ENCODE results near the gene GIPC1. TPM values are rescaled to one million over a fixed set of nuclear protein-coding genes. Genes with fewer than 3 reads are reported as not detected.
A peak's percentile ranks its signal among the peaks of the same experiment; 100 is the strongest.

Gene GIPC1
- total RNA-seq, 1 experiment from 2014 or later: 59.4 TPM

GRCh38 chr19:14482172-14482941 is 13.6 kb downstream of the GIPC1 start:
- H3K36me3 ChIP-seq (ENCODE audit: insufficient read depth, low read length, poor library complexity, severe bottlenecking): peaks cover 12% of the 10 kb centered on the region
- H3K27ac ChIP-seq (ENCODE audit: low read depth, low read length, poor library complexity, severe bottlenecking): no peak overlapping the region
- DNase-seq (ENCODE audit: low spot score): no peak
- H3K4me3 ChIP-seq (ENCODE audit: low read depth, low read length, poor library complexity, severe bottlenecking): no peak overlapping the region
- no peak for TF ChIP-seq EZH2 (IDR thresholded peaks at IDR 0.05; ENCODE audit: borderline replicate concordance, low read depth, low read length, poor library complexity, severe bottlenecking)
- no peak for TF ChIP-seq CTCF (conservative IDR thresholded peaks at IDR 0.05; ENCODE audit: low read depth, low read length)
- CTCF ChIA-PET: interaction anchor here (0.6 kb wide), 1 partner anchor 13 kb away, joined by 4 read pairs; no protein-coding TSS in a partner anchor
- H3K4me1 ChIP-seq (ENCODE audit: insufficient read depth, low read length, poor library complexity, severe bottlenecking): peaks cover 9% of the 10 kb centered on the region
- BruUV-seq (replicated peaks): no TSS peak
- no peaks in the 10 kb centered on the region for H3K9me3 ChIP-seq (ENCODE audit: low read depth, low read length, poor library complexity, severe bottlenecking)
- intact Hi-C loops (cut with micrococcal nuclease; ENCODE audit: unreplicated experiment): loop anchor here (5.0 kb wide), 2 partner anchors 345 to 600 kb away; partner anchors contain the start of gene ASF1B
- no peaks in the 10 kb centered on the region for H3K27me3 ChIP-seq (replicated peaks; ENCODE audit: insufficient read depth, low read depth, low read length, poor library complexity)
- POLR2A ChIA-PET (ENCODE audit: low non-redundant PET): no interaction called here

DNA sequence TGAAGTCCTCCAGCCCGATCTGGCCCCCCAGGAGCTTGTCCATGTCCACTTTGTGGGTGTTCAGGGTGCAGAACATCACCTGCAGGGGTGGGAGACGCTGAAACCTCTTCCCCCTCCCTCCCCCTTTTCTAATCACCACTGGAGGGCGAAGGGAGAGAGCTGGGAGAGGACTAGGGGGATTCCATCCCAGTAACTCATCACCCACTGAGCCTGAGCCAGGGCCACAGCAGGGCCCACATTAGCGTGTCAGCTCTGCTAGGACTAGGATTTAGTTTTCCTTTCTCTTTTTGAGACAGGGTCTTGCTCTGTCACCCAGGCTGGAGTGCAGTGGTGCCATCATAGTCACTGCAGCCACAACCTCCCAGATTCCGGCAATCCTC is 15.2 kb downstream of the GIPC1 start:
- ChIA-PET CTCF (interaction anchor here (0.6 to 1.3 kb wide), 2 partner anchors 9 to 24 kb away, joined by 3 to 5 read pairs; no protein-coding TSS in a partner anchor), POLR2A (ENCODE audit: low non-redundant PET) (no interaction called here)
- peaks cover 26% of the 10 kb centered on the region for H3K4me1 ChIP-seq (ENCODE audit: insufficient read depth, low read length, poor library complexity, severe bottlenecking)
- no TSS peak for BruUV-seq (replicated peaks)
- no peak for TF ChIP-seq EZH2 (IDR thresholded peaks at IDR 0.05; ENCODE audit: borderline replicate concordance, low read depth, low read length, poor library complexity, severe bottlenecking)
- no peak for TF ChIP-seq CTCF (conservative IDR thresholded peaks at IDR 0.05; ENCODE audit: low read depth, low read length)
- intact Hi-C loops (cut with micrococcal nuclease; ENCODE audit: unreplicated experiment): loop anchor here (5.0 kb wide), 2 partner anchors 343 to 598 kb away; partner anchors contain the start of gene ASF1B
- H3K27ac ChIP-seq (ENCODE audit: low read depth, low read length, poor library complexity, severe bottlenecking): no peak overlapping the region
- H3K36me3 ChIP-seq (ENCODE audit: insufficient read depth, low read length, poor library complexity, severe bottlenecking): peaks cover 12% of the 10 kb centered on the region
- DNase-seq (ENCODE audit: low spot score): no peak
- no peaks in the 10 kb centered on the region for H3K9me3 ChIP-seq (ENCODE audit: low read depth, low read length, poor library complexity, severe bottlenecking)
- no peak overlapping the region for H3K4me3 ChIP-seq (ENCODE audit: low read depth, low read length, poor library complexity, severe bottlenecking)
- no peaks in the 10 kb centered on the region for H3K27me3 ChIP-seq (replicated peaks; ENCODE audit: insufficient read depth, low read depth, low read length, poor library complexity)

DNA sequence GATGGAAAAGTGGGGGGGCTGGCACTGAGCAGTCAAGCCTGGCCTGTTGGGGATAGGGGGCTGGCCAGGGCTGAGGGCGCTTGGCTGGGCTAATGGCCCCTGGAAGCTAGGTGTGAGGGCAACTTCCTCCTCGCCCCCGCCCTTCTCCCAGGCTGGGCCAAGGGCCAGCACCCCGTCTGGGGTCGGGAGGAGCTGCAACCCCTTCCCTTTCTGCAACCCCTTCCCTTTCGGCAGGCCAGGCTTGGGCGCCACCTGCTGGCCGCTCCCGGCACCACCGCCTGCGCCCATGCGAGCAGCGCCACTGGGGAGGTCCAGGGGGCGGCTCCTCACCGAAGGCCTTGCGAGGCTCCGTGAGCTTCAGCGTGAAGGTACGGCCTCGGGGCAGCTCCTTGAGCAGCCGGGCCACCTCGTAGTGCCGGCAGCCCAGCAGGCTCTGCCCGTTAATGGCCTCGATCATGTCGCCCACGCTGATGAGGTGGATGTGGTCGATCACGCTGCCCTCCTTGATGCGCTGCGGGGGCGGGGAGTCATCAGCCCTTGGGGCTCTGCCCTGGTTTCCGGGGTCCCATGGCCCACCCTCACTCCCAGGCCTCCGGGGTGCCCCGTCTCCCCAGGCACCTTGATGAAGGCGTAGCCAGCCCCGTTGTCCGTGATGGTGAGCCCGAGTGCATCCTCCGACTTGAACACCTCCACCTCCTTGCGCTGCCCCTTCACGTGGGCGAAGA is 15.8 kb downstream of the GIPC1 start:
- Histone ChIP-seq H3K36me3 (ENCODE audit: insufficient read depth, low read length, poor library complexity, severe bottlenecking) (peaks cover 12% of the 10 kb centered on the region), H3K27ac (ENCODE audit: low read depth, low read length, poor library complexity, severe bottlenecking) (no peak overlapping the region), H3K4me1 (ENCODE audit: insufficient read depth, low read length, poor library complexity, severe bottlenecking) (peaks cover 32% of the 10 kb centered on the region), H3K27me3 (replicated peaks; ENCODE audit: insufficient read depth, low read depth, low read length, poor library complexity) (no peaks in the 10 kb centered on the region), H3K4me3 (ENCODE audit: low read depth, low read length, poor library complexity, severe bottlenecking) (no peak overlapping the region), H3K9me3 (ENCODE audit: low read depth, low read length, poor library complexity, severe bottlenecking) (no peaks in the 10 kb centered on the region)
- ChIA-PET CTCF (interaction anchor here (0.5 to 1.3 kb wide), 6 partner anchors 8 to 715 kb away, joined by 3 to 24 read pairs (median 3); no protein-coding TSS in a partner anchor), POLR2A (ENCODE audit: low non-redundant PET) (no interaction called here)
- no peak for TF ChIP-seq EZH2 (IDR thresholded peaks at IDR 0.05; ENCODE audit: borderline replicate concordance, low read depth, low read length, poor library complexity, severe bottlenecking)
- TF ChIP-seq CTCF (conservative IDR thresholded peaks at IDR 0.05; ENCODE audit: low read depth, low read length): peak; percentile 99
- no TSS peak for BruUV-seq (replicated peaks)
- intact Hi-C loops (cut with micrococcal nuclease; ENCODE audit: unreplicated experiment): loop anchor here (5.0 kb wide), 3 partner anchors 118 to 598 kb away; partner anchors contain the start of gene ASF1B
- DNase-seq (ENCODE audit: low spot score): peak; percentile 74

All from A673 (cell line).